ENCODE measurements around the gene TAF1L.
"Not testable (repeated sequence)": the region's sequence is repeated elsewhere in the genome, so short reads cannot be mapped to it uniquely, and the experiment has no call there.

The TAF1L gene

GRCh38 chr9:32635362-32635761 lies at the start of gene TAF1L:
TSS of gene TAF1L (minus strand) at chr9:32635669. CDS start at chr9:32635579, 90 bp downstream.
- Histone ChIP-seq H3K27me3 (ENCODE audit: control insufficient read depth, insufficient read depth, low read length) (no peaks in the 10 kb centered on the region), H3K4me1 (ENCODE audit: control insufficient read depth, insufficient read depth, low read length) (no peaks in the 10 kb centered on the region), H3K9me3 (ENCODE audit: control insufficient read depth, low read length) (no peaks in the 10 kb centered on the region), H3K4me3 (ENCODE audit: low read length) (no peak within 1 kb of the TSS), H3K9ac (ENCODE audit: low read length) (no peak within 1 kb of the TSS), H3K36me3 (ENCODE audit: control insufficient read depth, insufficient read depth, low read length) (no peaks in the 10 kb centered on the region)

DNA sequence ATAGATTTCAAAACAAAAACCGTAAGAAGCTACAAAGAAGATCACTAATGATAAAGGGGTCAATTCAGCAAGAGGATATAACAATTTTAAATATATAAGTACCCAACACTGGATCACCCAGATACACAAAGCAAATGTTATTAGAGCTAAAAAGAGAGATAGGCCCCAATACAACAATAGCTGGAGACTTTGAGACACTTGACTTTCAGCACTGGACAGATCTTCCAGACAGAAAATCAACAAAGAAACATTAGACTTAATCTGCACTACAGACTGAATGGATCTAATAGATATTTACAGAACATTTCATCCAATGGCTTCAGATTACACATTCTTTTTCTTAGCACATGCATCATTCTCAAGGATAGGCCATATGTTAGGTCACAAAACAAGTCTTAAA lies 46.3 kb upstream of the TAF1L start:
- no peaks in the 10 kb centered on the region for H3K9me3 ChIP-seq (ENCODE audit: control insufficient read depth, low read length)
- no peak overlapping the region for H3K9ac ChIP-seq (ENCODE audit: low read length)
- no peaks in the 10 kb centered on the region for H3K27me3 ChIP-seq (ENCODE audit: control insufficient read depth, insufficient read depth, low read length)
- H3K4me1 ChIP-seq (ENCODE audit: control insufficient read depth, insufficient read depth, low read length): no peaks in the 10 kb centered on the region
- H3K36me3 ChIP-seq (ENCODE audit: control insufficient read depth, insufficient read depth, low read length): no peaks in the 10 kb centered on the region
- H3K4me3 ChIP-seq (ENCODE audit: low read length): no peak overlapping the region

GRCh38 chr9:32677931-32678330 lies 42.5 kb upstream of the TAF1L start:
- Histone ChIP-seq H3K27me3 (ENCODE audit: control insufficient read depth, insufficient read depth, low read length) (no peaks in the 10 kb centered on the region), H3K4me3 (ENCODE audit: low read length) (no peak overlapping the region), H3K4me1 (ENCODE audit: control insufficient read depth, insufficient read depth, low read length) (no peaks in the 10 kb centered on the region), H3K9me3 (ENCODE audit: control insufficient read depth, low read length) (no peaks in the 10 kb centered on the region), H3K9ac (ENCODE audit: low read length) (no peak overlapping the region), H3K36me3 (ENCODE audit: control insufficient read depth, insufficient read depth, low read length) (no peaks in the 10 kb centered on the region)

GRCh38 chr9:32672469-32672868 lies 37.0 kb upstream of the TAF1L start:
- Histone ChIP-seq H3K4me1 (ENCODE audit: control insufficient read depth, insufficient read depth, low read length) (no peaks in the 10 kb centered on the region), H3K9ac (ENCODE audit: low read length) (no peak overlapping the region), H3K9me3 (ENCODE audit: control insufficient read depth, low read length) (no peaks in the 10 kb centered on the region), H3K36me3 (ENCODE audit: control insufficient read depth, insufficient read depth, low read length) (no peaks in the 10 kb centered on the region), H3K27me3 (ENCODE audit: control insufficient read depth, insufficient read depth, low read length) (no peaks in the 10 kb centered on the region), H3K4me3 (ENCODE audit: low read length) (no peak overlapping the region)

- H3K27me3 ChIP-seq (ENCODE audit: control insufficient read depth, insufficient read depth, low read length): no peaks in the 10 kb centered on the region
- H3K4me3 ChIP-seq (ENCODE audit: low read length): no peak overlapping the region
- H3K9ac ChIP-seq (ENCODE audit: low read length): no peak overlapping the region
- H3K4me1 ChIP-seq (ENCODE audit: control insufficient read depth, insufficient read depth, low read length): no peaks in the 10 kb centered on the region
- no peaks in the 10 kb centered on the region for H3K9me3 ChIP-seq (ENCODE audit: control insufficient read depth, low read length)
- no peaks in the 10 kb centered on the region for H3K36me3 ChIP-seq (ENCODE audit: control insufficient read depth, insufficient read depth, low read length)
Observed at GRCh38 chr9:32671333-32671732, 35.9 kb upstream of the TAF1L start.

DNA sequence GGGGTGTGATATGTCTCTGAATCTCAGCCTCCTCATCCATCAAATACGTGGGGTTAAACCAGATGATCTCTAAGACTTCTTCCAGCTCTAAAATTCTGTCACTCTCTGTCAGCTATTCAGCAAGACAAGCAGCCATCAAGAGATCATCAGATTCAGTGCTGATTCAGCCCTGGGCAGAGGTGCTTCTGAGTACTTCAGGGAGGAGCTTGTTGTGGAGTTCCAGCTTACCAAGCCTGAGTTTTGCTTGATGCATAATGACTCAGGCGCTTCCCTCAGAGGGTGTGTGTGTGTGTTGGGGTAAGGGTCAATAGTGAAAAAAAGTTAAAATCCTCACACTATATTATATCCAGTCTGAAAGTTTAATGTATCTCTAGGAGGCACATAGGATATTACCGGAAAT lies 29.6 kb upstream of the TAF1L start:
- H3K36me3 ChIP-seq (ENCODE audit: control insufficient read depth, insufficient read depth, low read length): no peaks in the 10 kb centered on the region
- no peak overlapping the region for H3K9ac ChIP-seq (ENCODE audit: low read length)
- H3K9me3 ChIP-seq (ENCODE audit: control insufficient read depth, low read length): no peaks in the 10 kb centered on the region
- no peak overlapping the region for H3K4me3 ChIP-seq (ENCODE audit: low read length)
- H3K4me1 ChIP-seq (ENCODE audit: control insufficient read depth, insufficient read depth, low read length): no peaks in the 10 kb centered on the region
- no peaks in the 10 kb centered on the region for H3K27me3 ChIP-seq (ENCODE audit: control insufficient read depth, insufficient read depth, low read length)

DNA sequence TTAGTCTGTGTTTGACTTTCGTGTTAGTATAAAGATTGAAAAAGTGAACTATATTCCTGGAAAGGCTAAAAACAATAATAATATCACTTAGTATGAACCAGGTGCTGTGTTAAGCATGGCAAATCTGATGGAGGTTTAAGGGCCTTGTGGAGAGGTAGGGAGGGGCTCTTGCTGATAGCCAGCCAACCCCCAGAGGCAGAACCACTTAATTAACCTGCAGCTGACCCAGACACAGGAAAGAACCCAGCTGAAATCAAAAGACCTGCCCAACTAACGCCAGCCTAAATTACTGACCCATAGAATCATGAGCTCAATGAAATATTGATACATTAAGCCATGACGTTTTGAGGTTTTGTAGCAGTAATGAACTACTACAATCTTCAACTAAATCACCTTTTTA lies 28.3 kb upstream of the TAF1L start:
- Histone ChIP-seq H3K27me3 (ENCODE audit: control insufficient read depth, insufficient read depth, low read length) (no peaks in the 10 kb centered on the region), H3K4me1 (ENCODE audit: control insufficient read depth, insufficient read depth, low read length) (no peaks in the 10 kb centered on the region), H3K9ac (ENCODE audit: low read length) (no peak overlapping the region), H3K4me3 (ENCODE audit: low read length) (no peak overlapping the region), H3K36me3 (ENCODE audit: control insufficient read depth, insufficient read depth, low read length) (no peaks in the 10 kb centered on the region), H3K9me3 (ENCODE audit: control insufficient read depth, low read length) (no peaks in the 10 kb centered on the region)

- no peaks in the 10 kb centered on the region for H3K36me3 ChIP-seq (ENCODE audit: control insufficient read depth, insufficient read depth, low read length)
- H3K9ac ChIP-seq (ENCODE audit: low read length): no peak overlapping the region
- H3K9me3 ChIP-seq (ENCODE audit: control insufficient read depth, low read length): no peaks in the 10 kb centered on the region
- no peaks in the 10 kb centered on the region for H3K27me3 ChIP-seq (ENCODE audit: control insufficient read depth, insufficient read depth, low read length)
- no peaks in the 10 kb centered on the region for H3K4me1 ChIP-seq (ENCODE audit: control insufficient read depth, insufficient read depth, low read length)
- H3K4me3 ChIP-seq (ENCODE audit: low read length): no peak overlapping the region
Observed at GRCh38 chr9:32647671-32648070, 12.2 kb upstream of the TAF1L start.

- Histone ChIP-seq H3K9me3 (ENCODE audit: control insufficient read depth, low read length) (no peaks in the 10 kb centered on the region), H3K4me3 (ENCODE audit: low read length) (no peak overlapping the region), H3K4me1 (ENCODE audit: control insufficient read depth, insufficient read depth, low read length) (no peaks in the 10 kb centered on the region), H3K36me3 (ENCODE audit: control insufficient read depth, insufficient read depth, low read length) (no peaks in the 10 kb centered on the region), H3K9ac (ENCODE audit: low read length) (no peak overlapping the region), H3K27me3 (ENCODE audit: control insufficient read depth, insufficient read depth, low read length) (no peaks in the 10 kb centered on the region)
Observed at GRCh38 chr9:32644698-32645097, 9.2 kb upstream of the TAF1L start.

DNA sequence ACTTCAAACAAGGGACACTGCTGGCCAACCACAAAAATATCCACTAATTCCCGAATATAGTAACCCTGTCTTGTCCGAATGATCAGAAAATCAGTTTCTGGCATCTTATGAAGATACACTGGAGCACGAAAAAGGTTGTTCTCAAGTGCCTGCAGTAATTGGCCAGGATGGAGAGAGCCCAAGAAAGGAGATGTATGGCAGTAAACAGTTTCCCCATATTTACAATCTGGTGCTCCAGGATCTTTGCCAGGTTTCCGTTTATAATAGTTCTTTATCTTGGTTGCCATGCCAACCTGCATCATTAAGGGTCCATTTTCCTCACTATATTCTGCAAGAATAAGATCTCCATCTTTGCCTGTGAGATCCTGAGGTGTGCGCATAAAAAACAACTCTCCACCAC lies 2.3 kb downstream of the TAF1L start:
- H3K4me3 ChIP-seq (ENCODE audit: low read length); H3K27me3 ChIP-seq (ENCODE audit: control insufficient read depth, insufficient read depth, low read length); H3K9ac ChIP-seq (ENCODE audit: low read length); H3K4me1 ChIP-seq (ENCODE audit: control insufficient read depth, insufficient read depth, low read length); H3K36me3 ChIP-seq (ENCODE audit: control insufficient read depth, insufficient read depth, low read length); H3K9me3 ChIP-seq (ENCODE audit: control insufficient read depth, low read length): not testable (repeated sequence)

GRCh38 chr9:32631991-32632390 lies 3.5 kb downstream of the TAF1L start:
- Histone ChIP-seq H3K9ac (ENCODE audit: low read length) (no peak overlapping the region), H3K36me3 (ENCODE audit: control insufficient read depth, insufficient read depth, low read length) (no peaks in the 10 kb centered on the region), H3K27me3 (ENCODE audit: control insufficient read depth, insufficient read depth, low read length) (no peaks in the 10 kb centered on the region), H3K4me3 (ENCODE audit: low read length) (no peak overlapping the region), H3K4me1 (ENCODE audit: control insufficient read depth, insufficient read depth, low read length) (no peaks in the 10 kb centered on the region), H3K9me3 (ENCODE audit: control insufficient read depth, low read length) (no peaks in the 10 kb centered on the region)

- Histone ChIP-seq H3K9ac (ENCODE audit: low read length) (no peak overlapping the region), H3K9me3 (ENCODE audit: control insufficient read depth, low read length) (no peaks in the 10 kb centered on the region), H3K27me3 (ENCODE audit: control insufficient read depth, insufficient read depth, low read length) (no peaks in the 10 kb centered on the region), H3K36me3 (ENCODE audit: control insufficient read depth, insufficient read depth, low read length) (no peaks in the 10 kb centered on the region), H3K4me3 (ENCODE audit: low read length) (no peak overlapping the region), H3K4me1 (ENCODE audit: control insufficient read depth, insufficient read depth, low read length) (no peaks in the 10 kb centered on the region)
Observed at GRCh38 chr9:32627394-32627954, 8.0 kb downstream of the TAF1L start.

- H3K27me3 ChIP-seq (ENCODE audit: control insufficient read depth, insufficient read depth, low read length): no peaks in the 10 kb centered on the region
- H3K9ac ChIP-seq (ENCODE audit: low read length): no peak overlapping the region
- no peaks in the 10 kb centered on the region for H3K36me3 ChIP-seq (ENCODE audit: control insufficient read depth, insufficient read depth, low read length)
- H3K4me3 ChIP-seq (ENCODE audit: low read length): no peak overlapping the region
- H3K9me3 ChIP-seq (ENCODE audit: control insufficient read depth, low read length): no peaks in the 10 kb centered on the region
- H3K4me1 ChIP-seq (ENCODE audit: control insufficient read depth, insufficient read depth, low read length): no peaks in the 10 kb centered on the region
Observed at GRCh38 chr9:32625320-32625719, 10.1 kb downstream of the TAF1L start.

All from mucosa of stomach (tissue), 1 donor.